GM12872 (cell line): ENCODE results near the gene GNPTG.

Experiments
- TF ChIP-seq, protein P1 (sequence below): IDR thresholded peaks from 3 replicates; pipeline ENCODE4 v1.5.1; 2011; ENCODE audit warnings: low read depth, mild to moderate bottlenecking, low read length, moderate library complexity; ENCODE audit not compliant: insufficient read depth

Gene GNPTG

GRCh38 chr16:1315081-1316032 is 36.4 kb upstream of the GNPTG start:
- TF ChIP-seq, protein P1, sequence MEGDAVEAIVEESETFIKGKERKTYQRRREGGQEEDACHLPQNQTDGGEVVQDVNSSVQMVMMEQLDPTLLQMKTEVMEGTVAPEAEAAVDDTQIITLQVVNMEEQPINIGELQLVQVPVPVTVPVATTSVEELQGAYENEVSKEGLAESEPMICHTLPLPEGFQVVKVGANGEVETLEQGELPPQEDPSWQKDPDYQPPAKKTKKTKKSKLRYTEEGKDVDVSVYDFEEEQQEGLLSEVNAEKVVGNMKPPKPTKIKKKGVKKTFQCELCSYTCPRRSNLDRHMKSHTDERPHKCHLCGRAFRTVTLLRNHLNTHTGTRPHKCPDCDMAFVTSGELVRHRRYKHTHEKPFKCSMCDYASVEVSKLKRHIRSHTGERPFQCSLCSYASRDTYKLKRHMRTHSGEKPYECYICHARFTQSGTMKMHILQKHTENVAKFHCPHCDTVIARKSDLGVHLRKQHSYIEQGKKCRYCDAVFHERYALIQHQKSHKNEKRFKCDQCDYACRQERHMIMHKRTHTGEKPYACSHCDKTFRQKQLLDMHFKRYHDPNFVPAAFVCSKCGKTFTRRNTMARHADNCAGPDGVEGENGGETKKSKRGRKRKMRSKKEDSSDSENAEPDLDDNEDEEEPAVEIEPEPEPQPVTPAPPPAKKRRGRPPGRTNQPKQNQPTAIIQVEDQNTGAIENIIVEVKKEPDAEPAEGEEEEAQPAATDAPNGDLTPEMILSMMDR: no peak

- TF ChIP-seq, protein P1: no peak
Measured at GRCh38 chr16:1316033-1316405, 35.7 kb upstream of the GNPTG start.

DNA sequence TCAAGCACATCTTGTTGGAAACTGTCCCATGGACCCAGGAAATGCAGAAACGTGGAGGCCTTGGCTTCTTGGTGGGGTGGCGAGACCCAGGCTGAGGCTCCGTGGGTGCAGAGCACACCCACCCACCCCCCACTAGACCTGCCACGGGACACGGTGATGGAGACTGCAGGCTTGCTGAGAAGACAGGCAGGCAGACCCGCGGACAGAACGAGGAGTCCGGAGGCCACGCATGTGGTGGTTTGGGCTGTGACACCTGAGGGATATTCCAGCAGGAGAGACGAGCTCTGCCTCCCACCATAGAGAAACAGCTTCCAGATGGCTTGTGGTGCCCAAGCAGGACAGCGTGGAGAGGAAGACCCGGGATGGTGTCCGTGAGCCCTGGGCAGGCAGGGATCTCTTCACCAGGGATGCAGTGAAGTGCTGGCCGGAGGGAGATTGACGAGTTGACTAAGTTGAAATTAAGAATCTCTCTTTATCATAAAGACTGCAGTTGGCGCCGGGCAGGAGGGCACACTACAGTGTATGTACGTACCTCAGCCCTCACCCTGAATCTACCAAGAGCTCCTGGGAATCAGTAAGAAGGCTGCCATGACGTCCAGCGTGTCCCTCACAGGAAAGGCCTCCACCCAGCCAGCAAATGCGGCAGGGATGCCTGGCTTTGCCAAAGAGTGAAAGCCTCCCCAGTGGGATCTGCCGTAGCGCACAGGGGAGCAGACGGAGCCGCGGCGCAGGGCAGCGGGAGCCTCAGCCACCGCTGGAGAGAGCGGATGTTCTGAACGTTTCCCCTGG is 34.1 kb upstream of the GNPTG start:
- TF ChIP-seq, protein P1: no peak

- TF ChIP-seq, protein P1: no peak
Measured at GRCh38 chr16:1318268-1318545, 33.5 kb upstream of the GNPTG start.

DNA sequence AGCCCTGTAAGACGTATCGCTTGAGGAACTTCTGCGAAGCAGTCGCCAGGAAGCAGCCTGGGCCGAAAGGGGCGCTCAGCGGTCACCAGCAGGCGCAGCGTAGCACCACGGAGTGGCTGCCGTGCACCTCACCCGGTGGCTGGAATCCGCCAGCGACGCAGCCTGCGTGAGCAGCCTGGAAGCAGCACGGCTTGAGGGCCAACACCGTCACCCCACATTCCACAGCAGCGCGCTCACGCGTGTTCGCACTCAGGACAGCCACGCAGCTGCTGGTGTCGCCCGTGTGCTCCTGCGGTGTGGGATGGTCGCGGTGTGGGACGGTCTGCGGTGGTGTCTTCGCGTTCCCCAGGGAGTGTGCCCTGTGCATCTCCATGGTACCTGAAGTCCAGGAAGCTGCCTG is 32.7 kb upstream of the GNPTG start:
- TF ChIP-seq, protein P1: no peak

- TF ChIP-seq, protein P1: no peak
Measured at GRCh38 chr16:1320097-1320496, 31.6 kb upstream of the GNPTG start.

DNA sequence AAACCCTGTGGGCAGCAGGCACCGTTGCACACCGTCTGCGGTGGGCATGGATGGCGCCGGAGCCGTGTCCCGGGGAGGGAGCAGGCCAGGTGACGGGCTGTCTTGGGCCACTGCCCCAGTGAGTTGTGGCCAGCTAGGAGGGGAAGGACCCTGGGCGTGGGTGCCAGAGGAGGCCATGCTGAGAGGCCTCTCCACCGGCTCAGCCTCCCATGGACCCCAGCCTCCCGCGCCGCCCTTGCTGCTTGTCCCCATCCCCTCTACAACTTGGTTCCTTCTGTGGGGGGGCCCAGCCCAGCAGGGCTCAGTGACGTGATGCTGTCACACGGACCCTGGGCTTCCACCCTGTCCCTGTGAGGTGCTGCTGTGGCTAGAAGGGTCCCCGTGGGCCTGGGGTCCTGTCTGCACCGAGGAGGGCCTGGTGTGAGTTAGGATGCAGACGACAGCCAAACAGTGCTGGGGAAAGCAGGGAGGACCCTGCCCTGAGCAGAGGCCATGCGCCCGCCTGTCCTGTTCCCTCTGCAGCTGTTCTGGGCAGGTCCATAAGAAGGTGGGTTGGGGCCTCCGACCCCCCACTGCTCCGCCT is 31.0 kb upstream of the GNPTG start:
- TF ChIP-seq, protein P1: no peak
